A549 (cell line): ENCODE data around the gene TCF7L2. TPM values are rescaled to one million over a fixed set of nuclear protein-coding genes. Genes with fewer than 3 reads are reported as not detected.

Experiments
- ATAC-seq, 2 experiments: fragments of 200-7000 bp in 1 of 2; fragments of >200 bp in 1 of 2; cut with Nextera tagmentation in 1 of 2; cut with Tn5 transposase in 1 of 2; 3 replicates each; pipeline versions ENCODE4 v1.8.0 to v1.9.1; 2018 to 2020; ENCODE audit warnings: mild to moderate bottlenecking in 1 of 2, moderate library complexity in 1 of 2
- CTCF ChIA-PET: fragments of 300-600 bp; sonication (Branson Sonifier 250); formaldehyde crosslinking; extraction: SDS; loops from one replicate; lab custom pipeline; 2021; ENCODE audit warnings: antibody characterized with exemption, inconsistent platforms; lab: Yijun Ruan, JAX
- POLR2A ChIA-PET: fragments of 350-600 bp; formaldehyde crosslinking; extraction: SDS; loops from one replicate; lab custom pipeline; 2021; ENCODE audit warnings: antibody characterized with exemption, inconsistent platforms; lab: Yijun Ruan, JAX
- DNase-seq, 2 experiments: peaks; one replicate each; pipeline versions ENCODE4 v3.0.0 to v3.0.0-alpha.2; 2011 to 2016; ENCODE audit warnings: low read depth in 1 of 2, low spot score in 1 of 2
- FAIRE-seq: peaks from 2 replicates; lab custom pipeline; 2011; peaks lifted over from hg19 to GRCh38; lab: Jason Lieb, UNC
- H3K27ac ChIP-seq, 2 experiments: fragments of >200 bp; sonication (Bioruptor Twin); formaldehyde crosslinking; 3 replicates each; pipeline ENCODE4 v1.5.1; 2016 to 2017
- H3K4me1 ChIP-seq: fragments of >200 bp; sonication (Bioruptor Twin); formaldehyde crosslinking; 3 replicates; pipeline ENCODE4 v1.6.1; 2016
- H3K4me2 ChIP-seq: fragments of >200 bp; sonication (Bioruptor Twin); formaldehyde crosslinking; 3 replicates; pipeline ENCODE4 v1.6.1; 2016
- H3K4me3 ChIP-seq: fragments of >200 bp; sonication (Bioruptor Twin); formaldehyde crosslinking; 3 replicates; pipeline ENCODE4 v1.5.1; 2016
- H3K9me3 ChIP-seq: fragments of >200 bp; sonication (Bioruptor Twin); formaldehyde crosslinking; 3 replicates; pipeline ENCODE4 v1.6.1; 2016
- BHLHE40 ChIP-seq: IDR thresholded peaks from 2 replicates; pipeline ENCODE4 v1.6.1; 2012; ENCODE audit warnings: low read depth, low read length, inconsistent platforms
- EHMT2 ChIP-seq: fragments of 200-600 bp; sonication (generic); IDR thresholded peaks from 2 replicates; pipeline ENCODE4 v1.6.1; 2016; ENCODE audit warnings: antibody characterized with exemption, low read depth, mild to moderate bottlenecking, moderate library complexity
- EP300 ChIP-seq, 2 experiments: fragments of >200 bp; sonication (Bioruptor Twin); formaldehyde crosslinking; IDR thresholded peaks; 2 replicates in 1 of 2; 3 replicates in 1 of 2; pipeline ENCODE4 v1.6.1; 2016 to 2017
- ESRRA ChIP-seq: fragments of 150-350 bp; IDR thresholded peaks from 2 replicates; pipeline ENCODE4 v1.6.1; 2014; ENCODE audit warnings: mild to moderate bottlenecking, low read length, borderline replicate concordance
- HDAC2 ChIP-seq: fragments of 200-600 bp; sonication (generic); IDR thresholded peaks from 2 replicates; pipeline ENCODE4 v1.6.1; 2016
- JUNB ChIP-seq: fragments of >200 bp; sonication (Bioruptor Twin); formaldehyde crosslinking; IDR thresholded peaks from 2 replicates; pipeline ENCODE4 v1.6.1; 2016
- NR3C1 ChIP-seq: fragments of >200 bp; sonication (Bioruptor Twin); formaldehyde crosslinking; IDR thresholded peaks from 3 replicates; pipeline ENCODE4 v1.6.1; 2017
- RAD21 ChIP-seq, 2 experiments: fragments of >200 bp in 1 of 2; sonication (Bioruptor Twin) in 1 of 2; formaldehyde crosslinking in 1 of 2; IDR thresholded peaks in 1 of 2; conservative IDR thresholded peaks in 1 of 2; 2 replicates in 1 of 2; 3 replicates in 1 of 2; pipeline ENCODE4 v1.6.1; 2012 to 2018; ENCODE audit warnings: inconsistent platforms in 1 of 2
- RARB ChIP-seq: fragments of 250-450 bp; sonication (Bioruptor Pico); IDR thresholded peaks from 2 replicates; pipeline ENCODE4 v1.8.0; 2021; ENCODE audit warnings: mild to moderate bottlenecking, moderate library complexity
- RFX5 ChIP-seq: fragments of 450-650 bp; IDR thresholded peaks from 2 replicates; pipeline ENCODE4 v1.7.1; 2014; ENCODE audit warnings: antibody characterized with exemption, mild to moderate bottlenecking, moderate library complexity
- RNF2 ChIP-seq: fragments of 200-600 bp; sonication (generic); IDR thresholded peaks from 2 replicates; pipeline ENCODE4 v1.6.1; 2016; ENCODE audit warnings: low read depth, mild to moderate bottlenecking, antibody characterized with exemption, moderate library complexity, borderline replicate concordance
- ZC3H11A ChIP-seq: fragments of 450-650 bp; IDR thresholded peaks from 2 replicates; pipeline ENCODE4 v1.6.1; 2014; ENCODE audit warnings: antibody characterized with exemption, mild to moderate bottlenecking
- WGBS: methylation state at CpG from one replicate; pipeline ENCODE4 v1.1.6; 2017; ENCODE audit errors: missing lambda C conversion rate; 5-methylcytosine and 5-hydroxymethylcytosine counted together
- polyA plus RNA-seq, 4 experiments: library from polyadenylated mRNA; depleted of rRNA in 3 of 4; stranded (reverse); fragments of >200 nt; fragmentation: RNase III in 1 of 4; extraction: RNeasy Plus Mini Kit Qiagen cat#74134 plus additional on column Dnase treatment in 1 of 4; gene quantifications; 2 replicates in 3 of 4; 3 replicates in 1 of 4; pipeline ENCODE4 v1.2.3, GENCODE V29; 2011 to 2017
- TF ChIP-seq, protein P1 (sequence below): IDR thresholded peaks from 2 replicates; pipeline ENCODE4 v1.6.1; 2012
- TF ChIP-seq, protein P2 (sequence below): fragments of >200 bp; sonication (Bioruptor Twin); formaldehyde crosslinking; IDR thresholded peaks from 3 replicates; pipeline ENCODE4 v1.6.1; 2016
- TF ChIP-seq, protein P3 (sequence below): IDR thresholded peaks from 2 replicates; pipeline ENCODE4 v1.6.1; 2012; ENCODE audit warnings: low read depth, borderline replicate concordance
- TF ChIP-seq, protein P4 (sequence below): fragments of 150-350 bp; IDR thresholded peaks from 2 replicates; pipeline ENCODE4 v1.6.1; 2014; ENCODE audit warnings: low read depth, mild to moderate bottlenecking, low read length
- TF ChIP-seq, protein P5 (sequence below): IDR thresholded peaks from 2 replicates; pipeline ENCODE4 v1.6.1; 2012

Gene TCF7L2
- polyA plus RNA-seq, 2 of the 4 experiments (the other 2 are of a cell fraction) = 11.3 to 14.5 TPM

DNA sequence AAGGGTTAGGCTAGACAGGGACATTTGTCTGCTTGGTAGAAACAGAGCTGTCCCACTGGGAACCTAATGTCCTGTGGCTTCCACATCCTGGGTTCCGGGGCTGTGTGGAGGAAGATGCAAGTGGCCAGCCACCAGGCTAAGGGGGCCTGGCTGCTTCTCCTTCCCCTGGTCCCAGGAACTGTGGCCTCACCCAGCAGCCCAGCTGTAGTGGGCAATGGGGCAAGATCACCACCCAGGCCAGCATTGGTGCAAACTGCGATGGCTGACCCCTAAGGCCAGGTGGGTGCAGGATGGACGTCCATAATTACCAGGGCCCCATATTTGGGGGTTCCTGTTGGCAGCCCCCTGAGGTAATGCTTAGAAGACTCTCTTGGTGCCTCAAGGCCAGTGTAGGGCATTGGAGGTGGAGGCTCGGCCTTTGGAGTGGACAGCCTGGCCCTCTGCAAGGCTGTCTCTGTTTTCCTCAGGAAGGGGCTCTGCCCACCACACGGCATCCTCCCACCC, 226.7 kb downstream of the TCF7L2 start:
- CTCF ChIA-PET = interaction anchor here (1.9 to 2.0 kb wide), 2 partner anchors 11 to 208 kb away, joined by 7 to 8 read pairs; no protein-coding TSS in a partner anchor
- DNase-seq (no peak), FAIRE-seq (no peak)
- POLR2A ChIA-PET = interaction anchor here (0.6 kb wide), 1 partner anchor 14 kb away, joined by 3 read pairs; no protein-coding TSS in a partner anchor
- TF ChIP-seq EHMT2 (no peak), NR3C1 (no peak), JUNB (no peak), HDAC2 (no peak), ZC3H11A (no peak), RNF2 (no peak)
- TF ChIP-seq, protein P1, sequence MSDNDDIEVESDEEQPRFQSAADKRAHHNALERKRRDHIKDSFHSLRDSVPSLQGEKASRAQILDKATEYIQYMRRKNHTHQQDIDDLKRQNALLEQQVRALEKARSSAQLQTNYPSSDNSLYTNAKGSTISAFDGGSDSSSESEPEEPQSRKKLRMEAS = no peak
- TF ChIP-seq, protein P2, sequence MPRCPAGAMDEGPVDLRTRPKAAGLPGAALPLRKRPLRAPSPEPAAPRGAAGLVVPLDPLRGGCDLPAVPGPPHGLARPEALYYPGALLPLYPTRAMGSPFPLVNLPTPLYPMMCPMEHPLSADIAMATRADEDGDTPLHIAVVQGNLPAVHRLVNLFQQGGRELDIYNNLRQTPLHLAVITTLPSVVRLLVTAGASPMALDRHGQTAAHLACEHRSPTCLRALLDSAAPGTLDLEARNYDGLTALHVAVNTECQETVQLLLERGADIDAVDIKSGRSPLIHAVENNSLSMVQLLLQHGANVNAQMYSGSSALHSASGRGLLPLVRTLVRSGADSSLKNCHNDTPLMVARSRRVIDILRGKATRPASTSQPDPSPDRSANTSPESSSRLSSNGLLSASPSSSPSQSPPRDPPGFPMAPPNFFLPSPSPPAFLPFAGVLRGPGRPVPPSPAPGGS = no peak
- TF ChIP-seq, protein P3, sequence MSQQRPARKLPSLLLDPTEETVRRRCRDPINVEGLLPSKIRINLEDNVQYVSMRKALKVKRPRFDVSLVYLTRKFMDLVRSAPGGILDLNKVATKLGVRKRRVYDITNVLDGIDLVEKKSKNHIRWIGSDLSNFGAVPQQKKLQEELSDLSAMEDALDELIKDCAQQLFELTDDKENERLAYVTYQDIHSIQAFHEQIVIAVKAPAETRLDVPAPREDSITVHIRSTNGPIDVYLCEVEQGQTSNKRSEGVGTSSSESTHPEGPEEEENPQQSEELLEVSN = no peak
- TF ChIP-seq, all 56 proteins: peak for 0
- 78% methylated on average over 5 of the region's 5 CpGs for WGBS
- 0 out of 6 replicates have a peak, but pooled peaks of 1 of the 2 experiments have one; percentile 25 for ATAC-seq
- Histone ChIP-seq H3K4me1 (no peaks in the 10 kb centered on the region), H3K4me2 (no peak overlapping the region), H3K4me3 (no peak overlapping the region), H3K27ac (no peak overlapping the region), H3K9me3 (no peaks in the 10 kb centered on the region)

DNA sequence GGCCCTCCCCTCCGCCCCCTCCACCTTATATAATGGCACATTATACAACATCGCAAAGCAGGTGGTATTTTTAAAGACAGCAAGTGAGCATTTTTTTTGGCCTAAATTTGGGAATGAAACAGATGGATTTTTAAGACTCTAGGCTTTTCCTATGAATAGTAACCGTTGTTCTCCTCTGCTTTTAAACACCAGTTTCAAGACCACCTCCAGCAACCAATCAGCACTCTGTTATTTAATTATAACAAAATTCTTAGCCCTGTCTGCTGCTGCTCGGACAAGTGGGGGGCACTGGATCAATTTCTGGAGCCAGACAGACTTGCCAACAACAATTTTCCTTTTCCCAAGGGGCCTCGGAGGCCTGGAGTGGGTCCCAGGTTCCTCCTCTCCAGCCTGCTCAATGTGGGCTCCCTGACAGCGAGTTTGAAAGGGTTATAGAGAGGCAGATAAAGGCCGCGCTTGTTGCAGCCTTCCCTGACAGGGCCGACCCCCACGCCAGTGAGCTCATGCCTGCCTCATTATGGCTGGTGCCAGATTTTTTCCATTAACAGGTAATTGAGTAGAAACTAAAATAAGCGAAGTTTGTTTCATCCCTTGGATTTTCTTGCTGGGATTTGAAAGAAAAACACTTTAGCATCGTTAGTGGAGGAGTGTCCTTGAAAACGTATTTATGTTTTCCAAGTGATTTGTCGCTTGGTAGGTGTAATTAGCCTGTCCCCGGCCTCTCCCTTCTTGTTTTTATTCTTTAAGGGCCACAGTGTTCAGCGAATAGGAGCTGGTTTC, 227.3 kb downstream of the TCF7L2 start:
- ChIA-PET CTCF (interaction anchor here (1.9 to 2.0 kb wide), 2 partner anchors 12 to 208 kb away, joined by 7 to 8 read pairs; no protein-coding TSS in a partner anchor), POLR2A (interaction anchor here (0.6 kb wide), 1 partner anchor 15 kb away, joined by 3 read pairs; no protein-coding TSS in a partner anchor)
- Histone ChIP-seq H3K4me3 (no peak overlapping the region), H3K27ac (no peak overlapping the region), H3K4me1 (no peaks in the 10 kb centered on the region), H3K4me2 (no peak overlapping the region), H3K9me3 (no peaks in the 10 kb centered on the region)
- FAIRE-seq = no peak
- DNase-seq = no peak
- TF ChIP-seq RFX5 = no peak
- TF ChIP-seq BHLHE40 = no peak
- TF ChIP-seq EHMT2 = no peak
- no peak for TF ChIP-seq RAD21 (conservative IDR thresholded peaks at IDR 0.05 in 1 of 2, IDR thresholded peaks at IDR 0.05 in 1 of 2)
- TF ChIP-seq RARB (CRISPR knock-in tag) = no peak
- TF ChIP-seq, protein P4, sequence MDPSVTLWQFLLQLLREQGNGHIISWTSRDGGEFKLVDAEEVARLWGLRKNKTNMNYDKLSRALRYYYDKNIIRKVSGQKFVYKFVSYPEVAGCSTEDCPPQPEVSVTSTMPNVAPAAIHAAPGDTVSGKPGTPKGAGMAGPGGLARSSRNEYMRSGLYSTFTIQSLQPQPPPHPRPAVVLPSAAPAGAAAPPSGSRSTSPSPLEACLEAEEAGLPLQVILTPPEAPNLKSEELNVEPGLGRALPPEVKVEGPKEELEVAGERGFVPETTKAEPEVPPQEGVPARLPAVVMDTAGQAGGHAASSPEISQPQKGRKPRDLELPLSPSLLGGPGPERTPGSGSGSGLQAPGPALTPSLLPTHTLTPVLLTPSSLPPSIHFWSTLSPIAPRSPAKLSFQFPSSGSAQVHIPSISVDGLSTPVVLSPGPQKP = no peak
- TF ChIP-seq, protein P5, sequence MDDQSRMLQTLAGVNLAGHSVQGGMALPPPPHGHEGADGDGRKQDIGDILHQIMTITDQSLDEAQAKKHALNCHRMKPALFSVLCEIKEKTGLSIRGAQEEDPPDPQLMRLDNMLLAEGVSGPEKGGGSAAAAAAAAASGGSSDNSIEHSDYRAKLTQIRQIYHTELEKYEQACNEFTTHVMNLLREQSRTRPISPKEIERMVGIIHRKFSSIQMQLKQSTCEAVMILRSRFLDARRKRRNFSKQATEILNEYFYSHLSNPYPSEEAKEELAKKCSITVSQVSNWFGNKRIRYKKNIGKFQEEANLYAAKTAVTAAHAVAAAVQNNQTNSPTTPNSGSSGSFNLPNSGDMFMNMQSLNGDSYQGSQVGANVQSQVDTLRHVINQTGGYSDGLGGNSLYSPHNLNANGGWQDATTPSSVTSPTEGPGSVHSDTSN = no peak
- WGBS = 74% methylated on average over 16 of the region's 16 CpGs
- no peak for ATAC-seq

DNA sequence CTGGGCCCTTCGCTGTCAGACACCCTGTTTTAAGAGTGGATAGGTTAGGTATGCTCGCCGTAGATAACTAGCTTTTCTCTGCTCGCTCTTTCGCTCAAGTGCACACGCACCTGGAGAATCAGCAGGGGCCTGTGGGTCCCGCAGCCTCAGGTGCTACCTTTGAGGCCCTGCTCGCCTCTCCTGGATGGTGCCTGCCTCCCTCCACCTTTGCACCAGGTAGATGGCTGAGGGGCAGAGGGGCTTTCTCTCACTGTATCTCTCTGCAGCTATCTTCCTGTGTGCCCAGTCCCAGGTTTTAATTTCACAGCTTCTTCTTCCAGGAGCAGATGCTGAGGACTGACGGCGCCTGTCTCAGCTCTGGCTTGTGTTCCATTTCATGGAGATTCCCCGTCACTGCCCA, 227.9 kb downstream of the TCF7L2 start:
- POLR2A ChIA-PET = no interaction called here
- CTCF ChIA-PET = no interaction called here
- Histone ChIP-seq H3K9me3 (no peaks in the 10 kb centered on the region), H3K4me3 (no peak overlapping the region), H3K4me1 (no peaks in the 10 kb centered on the region), H3K4me2 (no peak overlapping the region), H3K27ac (no peak overlapping the region)
- no peak for FAIRE-seq
- 90% methylated on average over 11 of the region's 11 CpGs for WGBS
- no peak for ATAC-seq
- DNase-seq = no peak
- no peak for TF ChIP-seq EP300 (IDR thresholded peaks at IDR 0.05)
- TF ChIP-seq ESRRA = no peak
